K562 (cell line): ENCODE results near the gene TNIK. TPM values are rescaled to one million over a fixed set of nuclear protein-coding genes. Genes with fewer than 3 reads are reported as not detected.

Experiments
- ATAC-seq: fragments of 200-7000 bp; cut with Tn5 transposase; 3 replicates; pipeline ENCODE4 v1.9.1; 2020; ENCODE audit warnings: moderate library complexity
- BruUV-seq: library from RNA; stranded (reverse); fragments of 400-500 nt; replicated peaks from 2 replicates; lab custom pipeline; 2021; lab: Mats Ljungman, UMichigan
- CTCF ChIA-PET: fragments of 300-600 bp; formaldehyde crosslinking; extraction: SDS; loops from one replicate; lab custom pipeline; 2021; ENCODE audit warnings: low intra/inter-chr PET ratio; lab: Yijun Ruan, JAX
- POLR2A ChIA-PET: fragments of 300-600, 350-650 bp; sonication (Branson Sonifier 250); formaldehyde crosslinking; extraction: SDS; loops from one replicate; lab custom pipeline; 2021; ENCODE audit warnings: antibody characterized with exemption, inconsistent platforms; lab: Yijun Ruan, JAX
- DNase-seq, 4 experiments: peaks; one replicate each; pipeline versions ENCODE4 v3.0.0 to v3.0.0-alpha.2; 2011 to 2018; ENCODE audit warnings: low spot score in 3 of 4, mixed read lengths in 3 of 4; ENCODE audit errors: extremely low read depth in 1 of 4
- FAIRE-seq: peaks from 2 replicates; lab custom pipeline; 2011; peaks lifted over from hg19 to GRCh38; lab: Jason Lieb, UNC
- H2AFZ ChIP-seq: 2 replicates; pipeline ENCODE4 v1.6.0; 2011; ENCODE audit warnings: low read depth, low read length, control low read depth, inconsistent platforms
- H3K27ac ChIP-seq: fragments of 200-600 bp; 3 replicates; pipeline ENCODE4 v1.8.0; 2011; ENCODE audit warnings: low read depth, mild to moderate bottlenecking, control low read depth, inconsistent platforms, low read length, moderate library complexity, mixed read lengths; ENCODE audit errors: extremely low read depth
- H3K27me3 ChIP-seq, 2 experiments: fragments of 300-600 bp in 1 of 2; 2 replicates in 1 of 2; 3 replicates in 1 of 2; pipeline versions ENCODE4 v1.6.0 to v1.8.0; 2011; ENCODE audit warnings: inconsistent platforms in 2 of 2, low read length in 2 of 2, mild to moderate bottlenecking in 1 of 2, mixed read lengths in 1 of 2, moderate library complexity in 1 of 2; ENCODE audit not compliant: control insufficient read depth in 2 of 2, insufficient read depth in 2 of 2
- H3K36me3 ChIP-seq: fragments of 300-600 bp; 3 replicates; pipeline ENCODE4 v1.8.0; 2011; ENCODE audit warnings: mild to moderate bottlenecking, low read length, inconsistent platforms; ENCODE audit not compliant: control insufficient read depth, insufficient read depth
- H3K4me1 ChIP-seq, 2 experiments: fragments of 200-600 bp in 1 of 2; replicated peaks in 1 of 2; 2 replicates in 1 of 2; 3 replicates in 1 of 2; pipeline versions ENCODE4 v1.5.1 to v1.8.0; 2011; ENCODE audit warnings: inconsistent platforms in 2 of 2, low read length in 2 of 2, mild to moderate bottlenecking in 1 of 2, mixed read lengths in 1 of 2, moderate library complexity in 1 of 2; ENCODE audit not compliant: control insufficient read depth in 2 of 2, insufficient read depth in 2 of 2
- H3K4me2 ChIP-seq: 2 replicates; pipeline ENCODE4 v1.6.1; 2011; ENCODE audit warnings: low read length, control low read depth, inconsistent platforms, mixed read lengths; ENCODE audit not compliant: insufficient read depth
- H3K4me3 ChIP-seq: fragments of 200-600 bp; sonication (generic), shearing (Covaris generic); 2 replicates; pipeline ENCODE4 v1.5.1; 2016; ENCODE audit warnings: control low read depth, inconsistent platforms
- H3K79me2 ChIP-seq: fragments of 200-600 bp; 3 replicates; pipeline ENCODE4 v1.8.0; 2011; ENCODE audit warnings: low read length, inconsistent platforms; ENCODE audit not compliant: control insufficient read depth, insufficient read depth
- H3K9ac ChIP-seq, 2 experiments: 2 replicates each; pipeline versions ENCODE4 v1.6.0 to v1.6.1; 2011; ENCODE audit warnings: low read depth in 2 of 2, low read length in 2 of 2, control low read depth in 1 of 2, inconsistent platforms in 1 of 2, mild to moderate bottlenecking in 1 of 2, mixed read lengths in 1 of 2; ENCODE audit not compliant: insufficient read depth in 1 of 2
- H3K9me1 ChIP-seq: one replicate; pipeline ENCODE4 v1.6.0; 2011; ENCODE audit warnings: inconsistent platforms, mild to moderate bottlenecking, low read length, moderate library complexity; ENCODE audit not compliant: control insufficient read depth, insufficient read depth
- H3K9me3 ChIP-seq: replicated peaks from 2 replicates; pipeline ENCODE4 v1.5.1; 2011; ENCODE audit warnings: low read depth, low read length, inconsistent platforms; ENCODE audit not compliant: control insufficient read depth, insufficient read depth
- H4K20me1 ChIP-seq: replicated peaks from 2 replicates; pipeline ENCODE4 v1.6.1; 2011; ENCODE audit warnings: low read length, inconsistent platforms, mixed read lengths; ENCODE audit not compliant: control insufficient read depth, insufficient read depth
- L3MBTL2 ChIP-seq: fragments of 450-650 bp; IDR thresholded peaks from 2 replicates; pipeline ENCODE4 v1.6.1; 2016; ENCODE audit warnings: mild to moderate bottlenecking, moderate library complexity
- MAFG ChIP-seq: fragments of 450-650 bp; conservative IDR thresholded peaks from 2 replicates; pipeline ENCODE4 v1.6.1; 2016; ENCODE audit warnings: missing genetic modification characterization, missing compliant biosample characterization
- WGBS: fragments of 100-300 bp; shearing (Covaris generic); methylation state at CpG from one replicate; pipeline ENCODE4 v1.1.6; 2016; ENCODE audit warnings: low coverage, mixed read lengths; ENCODE audit not compliant: insufficient coverage; ENCODE audit errors: missing lambda C conversion rate; 5-methylcytosine and 5-hydroxymethylcytosine counted together
- in situ Hi-C: fragments of 300-500 bp; cut with MboI; formaldehyde crosslinking; loops from 4 replicates; pipeline ENCODE4 v1.15.0; 2018; ENCODE audit warnings: inconsistent platforms, mixed read lengths
- intact Hi-C: fragments of 100-400 bp; cut with micrococcal nuclease; formaldehyde crosslinking; loops from 2 replicates; pipeline ENCODE4 v1.14.2; 2022
- polyA plus RNA-seq, 8 experiments: library from polyadenylated mRNA; depleted of rRNA in 4 of 8; stranded (reverse) in 5 of 8; unstranded in 3 of 8; fragments of >200 nt; fragmentation: Nextera tagmentation in 2 of 8; fragmentation: Illumina TruSeq in 1 of 8; extraction: Ambion mirVana in 2 of 8; extraction: Trizol in 1 of 8; gene quantifications; 2 replicates each; pipeline versions ENCODE4 v1.2.1 to v1.2.3, GENCODE V29; 2011 to 2014; ENCODE audit warnings: inconsistent platforms in 1 of 8, missing spikeins in 1 of 8
- total RNA-seq, 7 experiments: library from RNA; depleted of rRNA in 6 of 7; stranded (reverse); fragments of >200 nt in 6 of 7; fragmentation: Illumina TruSeq in 2 of 7; extraction: Trizol in 2 of 7; gene quantifications; 2 replicates each; pipeline versions ENCODE4 v1.2.1 to v1.2.3, GENCODE V29; 2011 to 2021; ENCODE audit warnings: low replicate concordance in 1 of 7
- TF ChIP-seq, protein P1 (sequence below): fragments of 450-650 bp; IDR thresholded peaks from 2 replicates; pipeline ENCODE4 v1.6.1; 2017; ENCODE audit warnings: antibody characterized with exemption, mild to moderate bottlenecking
- TF ChIP-seq, protein P2 (sequence below): fragments of 450-650 bp; IDR thresholded peaks from 2 replicates; pipeline ENCODE4 v1.6.1; 2016; ENCODE audit warnings: mild to moderate bottlenecking

The TNIK gene
- total and polyA plus RNA-seq, 9 of the 15 experiments (the other 6 are each of a cell fraction or from before 2014, with no cell fraction given) = 6.6 to 39.0 (median 24.7) TPM

DNA sequence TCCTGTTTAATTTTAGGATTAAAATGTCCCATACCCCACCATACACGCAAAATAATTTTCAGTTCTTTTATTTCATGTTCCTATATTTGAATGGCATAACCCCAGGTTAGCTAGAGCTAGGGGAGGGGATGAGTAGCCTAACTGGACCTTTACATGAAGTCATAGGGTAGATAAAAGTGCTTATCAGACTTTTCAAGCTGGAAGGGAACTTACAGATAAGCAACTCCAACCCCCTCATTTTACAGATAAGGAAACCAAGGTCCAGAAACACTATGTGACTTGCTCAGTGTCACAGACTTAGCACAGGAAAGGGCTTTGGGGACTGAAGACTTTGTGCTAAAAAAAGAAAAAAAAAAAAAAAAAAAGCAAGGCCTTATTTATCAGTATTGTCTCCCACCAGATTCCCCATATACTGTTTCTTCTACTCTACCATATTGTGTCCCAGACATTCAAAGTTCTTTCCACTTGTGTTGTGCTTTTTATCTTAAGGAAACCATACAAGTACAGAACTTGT is 10.6 kb upstream of the TNIK start (continued):
- TF ChIP-seq MAFG = peak; percentile 66

DNA sequence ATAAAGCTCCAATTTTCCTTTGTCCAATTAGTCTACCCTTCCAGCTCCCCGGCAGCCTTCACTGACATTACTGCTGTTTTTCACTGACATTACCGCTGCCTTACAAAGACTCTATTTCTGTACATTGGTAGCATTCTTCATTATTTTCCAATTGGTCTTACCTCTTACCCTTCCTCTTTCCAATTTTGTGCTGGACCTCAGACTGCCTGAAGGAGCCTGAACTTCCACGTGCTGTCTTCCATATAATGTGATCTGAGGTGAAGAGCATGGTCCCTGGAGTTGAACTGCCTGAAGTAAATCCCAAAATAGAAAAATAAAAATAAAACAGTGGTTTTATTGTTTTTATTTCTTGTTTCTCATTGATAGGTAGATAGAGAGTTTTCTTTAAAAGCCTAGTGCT is 9.2 kb upstream of the TNIK start:
- 59% methylated on average over 3 of the region's 3 CpGs for WGBS
- no peak overlapping the region for H3K4me3 ChIP-seq
- H3K4me2 ChIP-seq = no peak overlapping the region
- no peaks in the 10 kb centered on the region for H3K27me3 ChIP-seq
- H3K79me2 ChIP-seq = no peaks in the 10 kb centered on the region
- CTCF ChIA-PET = no interaction called here
- BruUV-seq = no TSS peak
- peak overlapping the region; percentile 35; the same call in 2 of the 3 replicates for H3K27ac ChIP-seq
- intact Hi-C loops (loop anchor here (10.0 kb wide), 1 partner anchor 425 kb away; no protein-coding TSS in a partner anchor), in situ Hi-C loops (no loop called here)
- FAIRE-seq (no peak), ATAC-seq (no peak), DNase-seq (no peak)
- POLR2A ChIA-PET = interaction anchor here (0.6 to 1.4 kb wide), 5 partner anchors 9 to 806 kb away, joined by 3 to 8 read pairs (median 3); partner anchors contain the start of gene TNIK
- no peaks in the 10 kb centered on the region for H4K20me1 ChIP-seq
- no peaks in the 10 kb centered on the region for H3K9me3 ChIP-seq
- peak overlapping the region in 1 of 2 experiments; percentile 27; a peak in 2 of 4 replicates for H3K9ac ChIP-seq
- peak overlapping the region; percentile 82 for H2AFZ ChIP-seq
- H3K4me1 ChIP-seq = peaks cover 26 to 54% of the 10 kb centered on the region in 2 experiments
- no peaks in the 10 kb centered on the region for H3K9me1 ChIP-seq
- no peaks in the 10 kb centered on the region for H3K36me3 ChIP-seq
- TF ChIP-seq, protein P1, sequence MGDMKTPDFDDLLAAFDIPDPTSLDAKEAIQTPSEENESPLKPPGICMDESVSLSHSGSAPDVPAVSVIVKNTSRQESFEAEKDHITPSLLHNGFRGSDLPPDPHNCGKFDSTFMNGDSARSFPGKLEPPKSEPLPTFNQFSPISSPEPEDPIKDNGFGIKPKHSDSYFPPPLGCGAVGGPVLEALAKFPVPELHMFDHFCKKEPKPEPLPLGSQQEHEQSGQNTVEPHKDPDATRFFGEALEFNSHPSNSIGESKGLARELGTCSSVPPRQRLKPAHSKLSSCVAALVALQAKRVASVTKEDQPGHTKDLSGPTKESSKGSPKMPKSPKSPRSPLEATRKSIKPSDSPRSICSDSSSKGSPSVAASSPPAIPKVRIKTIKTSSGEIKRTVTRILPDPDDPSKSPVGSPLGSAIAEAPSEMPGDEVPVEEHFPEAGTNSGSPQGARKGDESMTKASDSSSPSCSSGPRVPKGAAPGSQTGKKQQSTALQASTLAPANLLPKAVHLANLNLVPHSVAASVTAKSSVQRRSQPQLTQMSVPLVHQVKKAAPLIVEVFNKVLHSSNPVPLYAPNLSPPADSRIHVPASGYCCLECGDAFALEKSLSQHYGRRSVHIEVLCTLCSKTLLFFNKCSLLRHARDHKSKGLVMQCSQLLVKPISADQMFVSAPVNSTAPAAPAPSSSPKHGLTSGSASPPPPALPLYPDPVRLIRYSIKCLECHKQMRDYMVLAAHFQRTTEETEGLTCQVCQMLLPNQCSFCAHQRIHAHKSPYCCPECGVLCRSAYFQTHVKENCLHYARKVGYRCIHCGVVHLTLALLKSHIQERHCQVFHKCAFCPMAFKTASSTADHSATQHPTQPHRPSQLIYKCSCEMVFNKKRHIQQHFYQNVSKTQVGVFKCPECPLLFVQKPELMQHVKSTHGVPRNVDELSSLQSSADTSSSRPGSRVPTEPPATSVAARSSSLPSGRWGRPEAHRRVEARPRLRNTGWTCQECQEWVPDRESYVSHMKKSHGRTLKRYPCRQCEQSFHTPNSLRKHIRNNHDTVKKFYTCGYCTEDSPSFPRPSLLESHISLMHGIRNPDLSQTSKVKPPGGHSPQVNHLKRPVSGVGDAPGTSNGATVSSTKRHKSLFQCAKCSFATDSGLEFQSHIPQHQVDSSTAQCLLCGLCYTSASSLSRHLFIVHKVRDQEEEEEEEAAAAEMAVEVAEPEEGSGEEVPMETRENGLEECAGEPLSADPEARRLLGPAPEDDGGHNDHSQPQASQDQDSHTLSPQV = peak; percentile 54
- TF ChIP-seq L3MBTL2 = peak; percentile 65
- TF ChIP-seq, protein P2, sequence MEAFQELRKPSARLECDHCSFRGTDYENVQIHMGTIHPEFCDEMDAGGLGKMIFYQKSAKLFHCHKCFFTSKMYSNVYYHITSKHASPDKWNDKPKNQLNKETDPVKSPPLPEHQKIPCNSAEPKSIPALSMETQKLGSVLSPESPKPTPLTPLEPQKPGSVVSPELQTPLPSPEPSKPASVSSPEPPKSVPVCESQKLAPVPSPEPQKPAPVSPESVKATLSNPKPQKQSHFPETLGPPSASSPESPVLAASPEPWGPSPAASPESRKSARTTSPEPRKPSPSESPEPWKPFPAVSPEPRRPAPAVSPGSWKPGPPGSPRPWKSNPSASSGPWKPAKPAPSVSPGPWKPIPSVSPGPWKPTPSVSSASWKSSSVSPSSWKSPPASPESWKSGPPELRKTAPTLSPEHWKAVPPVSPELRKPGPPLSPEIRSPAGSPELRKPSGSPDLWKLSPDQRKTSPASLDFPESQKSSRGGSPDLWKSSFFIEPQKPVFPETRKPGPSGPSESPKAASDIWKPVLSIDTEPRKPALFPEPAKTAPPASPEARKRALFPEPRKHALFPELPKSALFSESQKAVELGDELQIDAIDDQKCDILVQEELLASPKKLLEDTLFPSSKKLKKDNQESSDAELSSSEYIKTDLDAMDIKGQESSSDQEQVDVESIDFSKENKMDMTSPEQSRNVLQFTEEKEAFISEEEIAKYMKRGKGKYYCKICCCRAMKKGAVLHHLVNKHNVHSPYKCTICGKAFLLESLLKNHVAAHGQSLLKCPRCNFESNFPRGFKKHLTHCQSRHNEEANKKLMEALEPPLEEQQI = no peak
